Mammary epithelial cell (primary cell): Measurements from ENCODE around the gene LRRC27.

ENCODE experiments used
- EZH2 ChIP-seq: IDR thresholded peaks from 2 replicates; pipeline ENCODE4 v1.6.1; 2012; ENCODE audit warnings: low read length, inconsistent platforms, borderline replicate concordance
- TF ChIP-seq, protein P1 (sequence below), 2 donors: IDR thresholded peaks in 1 of 2; conservative IDR thresholded peaks in 1 of 2; 2 replicates each; pipeline ENCODE4 v1.5.1; 2011 to 2012; ENCODE audit warnings: inconsistent platforms in 2 of 2, low read length in 2 of 2, mild to moderate bottlenecking in 2 of 2, control low read depth in 1 of 2, low read depth in 1 of 2; ENCODE audit not compliant: insufficient read depth in 1 of 2; ENCODE audit errors: extremely low read depth in 1 of 2

DNA sequence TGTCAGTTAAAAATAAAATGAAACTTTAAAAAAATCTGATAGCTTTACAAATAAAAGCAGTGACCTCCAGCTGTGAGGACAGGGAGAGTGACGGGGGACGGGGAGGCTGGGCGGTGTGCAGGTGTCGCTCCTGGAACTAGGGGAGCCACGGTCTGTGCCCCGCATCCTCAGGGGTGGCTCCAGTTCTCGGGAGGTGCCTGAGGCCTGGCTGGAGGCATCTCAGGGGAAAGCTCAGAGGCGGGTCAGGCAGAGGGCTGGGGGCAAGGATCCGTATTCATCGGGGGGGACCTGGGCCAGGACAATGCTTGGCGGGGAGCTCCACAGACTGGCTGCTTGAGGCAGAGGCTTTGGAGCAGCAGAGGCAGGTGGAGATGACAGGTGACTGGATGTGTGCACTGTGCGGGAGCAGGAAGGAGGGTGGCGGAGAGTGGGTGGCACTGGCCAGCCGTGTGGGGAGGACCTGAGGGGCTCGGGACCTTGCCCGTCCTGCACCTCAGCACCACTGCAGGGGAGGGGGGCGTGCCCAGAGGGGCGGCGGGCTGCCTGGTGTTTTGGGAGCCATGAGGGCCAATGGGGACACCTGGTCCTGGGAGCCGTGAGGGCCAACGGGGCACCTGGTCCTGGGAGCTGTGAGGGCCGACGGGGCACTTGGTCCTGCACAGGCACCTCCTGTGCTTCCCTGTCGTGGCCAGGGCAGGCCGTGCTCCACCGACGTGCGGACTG lies 78.2 kb downstream of the LRRC27 start:
- TF ChIP-seq, protein P1, sequence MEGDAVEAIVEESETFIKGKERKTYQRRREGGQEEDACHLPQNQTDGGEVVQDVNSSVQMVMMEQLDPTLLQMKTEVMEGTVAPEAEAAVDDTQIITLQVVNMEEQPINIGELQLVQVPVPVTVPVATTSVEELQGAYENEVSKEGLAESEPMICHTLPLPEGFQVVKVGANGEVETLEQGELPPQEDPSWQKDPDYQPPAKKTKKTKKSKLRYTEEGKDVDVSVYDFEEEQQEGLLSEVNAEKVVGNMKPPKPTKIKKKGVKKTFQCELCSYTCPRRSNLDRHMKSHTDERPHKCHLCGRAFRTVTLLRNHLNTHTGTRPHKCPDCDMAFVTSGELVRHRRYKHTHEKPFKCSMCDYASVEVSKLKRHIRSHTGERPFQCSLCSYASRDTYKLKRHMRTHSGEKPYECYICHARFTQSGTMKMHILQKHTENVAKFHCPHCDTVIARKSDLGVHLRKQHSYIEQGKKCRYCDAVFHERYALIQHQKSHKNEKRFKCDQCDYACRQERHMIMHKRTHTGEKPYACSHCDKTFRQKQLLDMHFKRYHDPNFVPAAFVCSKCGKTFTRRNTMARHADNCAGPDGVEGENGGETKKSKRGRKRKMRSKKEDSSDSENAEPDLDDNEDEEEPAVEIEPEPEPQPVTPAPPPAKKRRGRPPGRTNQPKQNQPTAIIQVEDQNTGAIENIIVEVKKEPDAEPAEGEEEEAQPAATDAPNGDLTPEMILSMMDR (conservative IDR thresholded peaks at IDR 0.05 in 1 of 2, IDR thresholded peaks at IDR 0.05 in 1 of 2; ENCODE audit: extremely low read depth in 1 of 2, insufficient read depth in 1 of 2, low read depth in 1 of 2, low read length in 2 of 2): no peak
- no peak for TF ChIP-seq EZH2
